CD14-positive monocyte (primary cell): ENCODE results near the gene CREB3L4. TPM values are rescaled to one million over a fixed set of nuclear protein-coding genes. Genes with fewer than 3 reads are reported as not detected.

Experiments
- DNase-seq, 3 donors: peaks; one replicate each; pipeline ENCODE4 v3.0.0-alpha.2; 2011 to 2022
- H2AFZ ChIP-seq: 2 replicates; pipeline ENCODE4 v1.6.0; 2012; ENCODE audit warnings: mild to moderate bottlenecking, low read depth, low read length, inconsistent platforms; ENCODE audit not compliant: insufficient read depth, poor library complexity, severe bottlenecking
- H3K27ac ChIP-seq, 2 donors: 1 replicate in 1 of 2; 2 replicates in 1 of 2; pipeline ENCODE4 v1.5.1; 2012 to 2013; ENCODE audit warnings: low read length in 2 of 2, control low read depth in 1 of 2, inconsistent platforms in 1 of 2, low read depth in 1 of 2, mild to moderate bottlenecking in 1 of 2
- H3K27me3 ChIP-seq, 2 donors: one replicate each; pipeline versions ENCODE4 v1.6.0 to v1.6.1; 2011 to 2013; ENCODE audit warnings: low read length in 2 of 2; ENCODE audit not compliant: control insufficient read depth in 2 of 2, insufficient read depth in 2 of 2
- H3K36me3 ChIP-seq, 2 donors: replicated peaks in 1 of 2; 1 replicate in 1 of 2; 2 replicates in 1 of 2; pipeline versions ENCODE4 v1.5.1 to v1.6.1; 2012 to 2013; ENCODE audit warnings: low read length in 2 of 2, control low read depth in 1 of 2, inconsistent platforms in 1 of 2, mild to moderate bottlenecking in 1 of 2; ENCODE audit not compliant: insufficient read depth in 2 of 2, control insufficient read depth in 1 of 2
- H3K4me1 ChIP-seq, 2 donors: 1 replicate in 1 of 2; 2 replicates in 1 of 2; pipeline versions ENCODE4 v1.5.1 to v1.6.1; 2012 to 2013; ENCODE audit warnings: low read length in 2 of 2, control low read depth in 1 of 2, inconsistent platforms in 1 of 2, mild to moderate bottlenecking in 1 of 2, moderate library complexity in 1 of 2; ENCODE audit not compliant: insufficient read depth in 2 of 2, control insufficient read depth in 1 of 2
- H3K4me2 ChIP-seq: replicated peaks from 2 replicates; pipeline ENCODE3; 2012; ENCODE audit warnings: low read length, moderate library complexity, mild to moderate bottlenecking; ENCODE audit not compliant: poor library complexity, severe bottlenecking; ENCODE audit errors: extremely low read depth
- H3K4me3 ChIP-seq, 3 experiments: fragments of 200-600 bp in 1 of 3; sonication (generic) in 1 of 3; replicated peaks in 1 of 3; 1 replicate in 2 of 3; 2 replicates in 1 of 3; pipeline ENCODE4 v1.5.1; 2011 to 2013; ENCODE audit warnings: low read length in 3 of 3, mild to moderate bottlenecking in 3 of 3, control low read depth in 2 of 3, low read depth in 2 of 3, inconsistent platforms in 1 of 3, moderate library complexity in 1 of 3
- H3K79me2 ChIP-seq: 2 replicates; pipeline ENCODE4 v1.6.0; 2012; ENCODE audit warnings: mild to moderate bottlenecking, control low read depth, inconsistent platforms, low read length, moderate library complexity; ENCODE audit not compliant: insufficient read depth
- H3K9ac ChIP-seq: 2 replicates; pipeline ENCODE4 v1.6.0; 2017; ENCODE audit warnings: low read length, mild to moderate bottlenecking; ENCODE audit not compliant: insufficient read depth, poor library complexity, severe bottlenecking
- H3K9me3 ChIP-seq, 2 donors: replicated peaks in 1 of 2; 1 replicate in 1 of 2; 2 replicates in 1 of 2; pipeline versions ENCODE4 v1.5.1 to v1.6.1; 2012 to 2013; ENCODE audit warnings: low read length in 2 of 2, control low read depth in 1 of 2; ENCODE audit not compliant: control insufficient read depth in 1 of 2, insufficient read depth in 1 of 2
- H4K20me1 ChIP-seq: 2 replicates; pipeline ENCODE4 v1.6.0; 2012; ENCODE audit warnings: mild to moderate bottlenecking, low read length, control low read depth, moderate library complexity; ENCODE audit not compliant: insufficient read depth
- H3K27ac Mint-ChIP-seq, 7 donors: one replicate each; pipeline ENCODE4 v1.8.0; 2020; ENCODE audit warnings: mild to moderate bottlenecking in 7 of 7, mixed read lengths in 7 of 7, moderate library complexity in 6 of 7, inconsistent platforms in 2 of 7
- H3K27me3 Mint-ChIP-seq, 3 donors: one replicate each; pipeline ENCODE4 v1.8.0; 2021 to 2022; ENCODE audit warnings: low read depth in 3 of 3, mild to moderate bottlenecking in 3 of 3, mixed read lengths in 3 of 3, moderate library complexity in 3 of 3, inconsistent platforms in 1 of 3
- H3K36me3 Mint-ChIP-seq, 2 donors: one replicate each; pipeline ENCODE4 v1.8.0; 2020; ENCODE audit warnings: mixed read lengths in 2 of 2, inconsistent platforms in 1 of 2, mild to moderate bottlenecking in 1 of 2
- H3K4me1 Mint-ChIP-seq: one replicate; pipeline ENCODE4 v1.8.0; 2020; ENCODE audit warnings: mild to moderate bottlenecking, mixed read lengths
- H3K4me3 Mint-ChIP-seq, 2 donors: one replicate each; pipeline ENCODE4 v1.8.0; 2020; ENCODE audit warnings: mild to moderate bottlenecking in 2 of 2, mixed read lengths in 2 of 2, moderate library complexity in 1 of 2
- H3K9me3 Mint-ChIP-seq, 7 donors: one replicate each; pipeline ENCODE4 v1.8.0; 2020 to 2022; ENCODE audit warnings: mixed read lengths in 7 of 7, mild to moderate bottlenecking in 6 of 7, moderate library complexity in 6 of 7, inconsistent platforms in 2 of 7
- CTCF ChIP-seq: fragments of 200-600 bp; IDR thresholded peaks from one replicate; pipeline ENCODE4 v1.8.0; 2022; ENCODE audit warnings: antibody characterized with exemption, mild to moderate bottlenecking
- WGBS: methylation state at CpG from one replicate; pipeline ENCODE4 v1.1.5; 2013; ENCODE audit warnings: missing lambda C conversion rate; ENCODE audit not compliant: insufficient coverage; 5-methylcytosine and 5-hydroxymethylcytosine counted together
- intact Hi-C, 2 donors: fragments of 100-400 bp; cut with micrococcal nuclease; formaldehyde crosslinking; loops; one replicate each; pipeline versions ENCODE4 v1.15.0 to v1.15.1; 2023
- polyA plus RNA-seq, 3 donors: library from polyadenylated mRNA; depleted of rRNA in 1 of 3; unstranded in 2 of 3; stranded (reverse) in 1 of 3; fragments of 300-500 nt in 2 of 3; fragments of >200 nt in 1 of 3; fragmentation: Illumina TruSeq in 2 of 3; gene quantifications; 1 replicate in 2 of 3; 2 replicates in 1 of 3; pipeline ENCODE4 v1.2.3, GENCODE V29; 2012 to 2021

Gene CREB3L4
- polyA plus RNA-seq, 3 donors, result 5.0 to 7.6 (median 6.8) TPM

- Histone ChIP-seq H3K4me1 (no peaks in the 10 kb centered on the region), H3K36me3 (peaks cover 2 to 3% of the 10 kb centered on the region in 2 donors), H3K4me2 (no peak overlapping the region), H3K79me2 (no peaks in the 10 kb centered on the region), H3K9me3 (no peaks in the 10 kb centered on the region), H2AFZ (no peak overlapping the region), H3K27ac (no peak overlapping the region), H3K27me3 (no peaks in the 10 kb centered on the region), H3K9ac (no peak overlapping the region), H4K20me1 (no peaks in the 10 kb centered on the region), H3K4me3 (no peak overlapping the region)
- Mint-ChIP-seq H3K27ac (no peak overlapping the region), H3K27me3 (peaks cover 0 to 4% (median 0%) of the 10 kb centered on the region in 3 donors), H3K9me3 (peaks cover 0 to 2% (median 0%) of the 10 kb centered on the region in 7 donors), H3K36me3 (peaks cover 4 to 5% of the 10 kb centered on the region in 2 donors), H3K4me1 (no peaks in the 10 kb centered on the region), H3K4me3 (no peak overlapping the region)
- intact Hi-C loops, result no loop called here
- DNase-seq, result no peak
- 61% methylated on average over 2 of the region's 4 CpGs for WGBS
- no peak for TF ChIP-seq CTCF
Observed at GRCh38 chr1:154000420-154000819, 32.7 kb downstream of the CREB3L4 start.

GRCh38 chr1:154006136-154006535 lies 38.4 kb downstream of the CREB3L4 start:
- H3K27me3 ChIP-seq, result no peaks in the 10 kb centered on the region
- H3K9me3 ChIP-seq, result no peaks in the 10 kb centered on the region
- no peaks in the 10 kb centered on the region for H3K36me3 Mint-ChIP-seq
- no peak overlapping the region for H3K27ac Mint-ChIP-seq
- no peak for TF ChIP-seq CTCF
- peaks cover 0 to 4% (median 0%) of the 10 kb centered on the region in 7 donors for H3K9me3 Mint-ChIP-seq
- intact Hi-C loops, result no loop called here
- no peaks in the 10 kb centered on the region for H4K20me1 ChIP-seq
- no peaks in the 10 kb centered on the region for H3K4me1 Mint-ChIP-seq
- H2AFZ ChIP-seq, result no peak overlapping the region
- H3K4me1 ChIP-seq, result no peaks in the 10 kb centered on the region
- H3K27ac ChIP-seq, result no peak overlapping the region
- DNase-seq, result no peak
- WGBS, result no CpG with 5 or more reads among the region's 3 CpGs
- peaks cover 0 to 4% (median 0%) of the 10 kb centered on the region in 3 donors for H3K27me3 Mint-ChIP-seq
- H3K36me3 ChIP-seq, result no peaks in the 10 kb centered on the region
- H3K9ac ChIP-seq, result no peak overlapping the region
- H3K4me3 Mint-ChIP-seq, result no peak overlapping the region
- no peaks in the 10 kb centered on the region for H3K79me2 ChIP-seq
- no peak overlapping the region for H3K4me2 ChIP-seq
- no peak overlapping the region for H3K4me3 ChIP-seq
